HT-29 (cell line): ENCODE measurements around the gene TECPR1. TPM values are rescaled to one million over a fixed set of nuclear protein-coding genes. Genes with fewer than 3 reads are reported as not detected.

ENCODE experiments used
- DNase-seq: peaks from one replicate; pipeline ENCODE4 v3.0.0-alpha.2; 2015; ENCODE audit warnings: low spot score
- total RNA-seq: library from RNA; depleted of rRNA; stranded (reverse); fragments of >200 nt; shearing (Covaris generic); gene quantifications from 2 replicates; pipeline ENCODE4 v1.2.3, GENCODE V29; 2014

TECPR1 gene
- total RNA-seq, 1 experiment from 2014 or later: 36.2 TPM

DNA sequence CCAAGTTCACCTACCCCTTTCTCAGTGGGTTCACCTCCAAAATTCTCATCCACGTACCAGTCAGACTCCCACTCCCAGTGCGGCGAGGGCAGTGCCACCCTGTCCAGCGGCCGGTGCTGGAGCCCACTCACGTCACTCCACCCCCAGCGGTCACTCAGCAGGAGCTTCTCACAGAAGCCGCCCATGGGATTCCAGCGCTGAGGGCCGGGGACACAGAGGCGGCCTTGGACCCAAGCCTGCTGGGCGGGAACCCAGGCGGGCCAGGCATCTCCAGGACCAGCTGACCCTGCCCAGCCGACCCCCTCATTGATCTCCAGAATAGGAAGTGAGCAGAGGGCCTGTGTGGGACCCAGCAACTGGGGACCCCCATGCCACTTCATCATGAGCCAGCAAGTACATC lies 7.2 kb downstream of the TECPR1 start:
- DNase-seq: no peak

DNA sequence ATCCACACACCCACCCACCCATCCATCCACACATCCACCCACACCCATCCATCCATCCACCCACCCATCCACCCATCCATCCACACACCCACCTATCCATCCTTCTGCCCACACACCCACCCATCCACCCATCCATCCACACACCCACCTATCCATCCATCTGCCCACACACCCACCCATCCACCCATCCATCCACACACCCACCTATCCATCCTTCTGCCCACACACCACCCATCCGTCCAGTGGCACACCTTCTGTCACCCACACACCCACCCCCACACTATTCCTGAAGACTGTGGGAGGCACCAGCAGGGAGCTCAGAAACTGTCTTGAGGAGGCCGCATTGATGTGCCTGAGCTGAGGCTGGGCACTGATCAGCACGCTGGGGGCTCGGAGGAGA lies 9.1 kb downstream of the TECPR1 start:
- DNase-seq: no peak

DNA sequence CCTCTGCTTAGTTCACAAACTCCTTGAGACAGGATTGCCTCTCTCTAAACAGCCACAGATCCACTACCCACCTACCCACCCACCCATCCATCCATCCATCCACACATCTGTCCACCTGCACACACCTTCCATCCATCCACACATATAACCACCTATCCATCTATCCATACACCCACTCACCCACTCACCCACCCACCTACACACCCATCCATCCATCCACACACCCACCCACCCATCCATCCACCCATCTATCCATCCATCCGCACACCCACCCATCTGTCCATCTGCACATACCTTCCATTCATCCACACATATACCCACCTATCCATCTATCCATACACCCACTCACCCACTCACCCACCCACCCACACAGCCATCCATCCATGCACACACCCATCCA lies 9.7 kb downstream of the TECPR1 start:
- no peak for DNase-seq

DNA sequence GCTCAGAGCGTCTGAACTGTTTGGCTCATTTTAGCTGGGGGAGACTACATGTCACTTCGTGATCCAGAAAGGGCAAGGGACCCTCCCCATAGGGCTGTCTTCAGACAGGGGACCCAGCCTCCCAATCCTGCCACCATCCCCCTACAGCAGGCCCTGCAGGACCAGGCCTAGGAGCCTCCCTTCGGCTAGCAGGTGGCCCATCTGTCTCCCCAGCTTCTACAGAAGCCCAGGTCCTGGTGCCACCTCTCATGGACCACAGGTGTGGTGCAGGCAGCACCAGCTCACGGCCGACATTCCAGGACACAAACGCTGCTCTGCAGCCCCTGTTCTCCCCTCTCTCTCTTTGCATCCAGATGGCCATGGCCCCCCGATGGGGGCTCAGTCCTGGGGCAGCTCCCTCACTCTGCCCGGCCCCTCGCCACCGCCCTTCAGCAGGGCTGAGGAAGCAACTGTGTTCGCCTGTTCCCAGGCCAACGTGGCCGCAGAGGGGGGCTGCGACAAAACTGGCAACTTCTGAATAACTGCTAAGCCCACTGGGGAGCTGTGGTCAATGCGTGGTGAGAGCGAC lies 10.3 kb downstream of the TECPR1 start:
- no peak for DNase-seq

DNA sequence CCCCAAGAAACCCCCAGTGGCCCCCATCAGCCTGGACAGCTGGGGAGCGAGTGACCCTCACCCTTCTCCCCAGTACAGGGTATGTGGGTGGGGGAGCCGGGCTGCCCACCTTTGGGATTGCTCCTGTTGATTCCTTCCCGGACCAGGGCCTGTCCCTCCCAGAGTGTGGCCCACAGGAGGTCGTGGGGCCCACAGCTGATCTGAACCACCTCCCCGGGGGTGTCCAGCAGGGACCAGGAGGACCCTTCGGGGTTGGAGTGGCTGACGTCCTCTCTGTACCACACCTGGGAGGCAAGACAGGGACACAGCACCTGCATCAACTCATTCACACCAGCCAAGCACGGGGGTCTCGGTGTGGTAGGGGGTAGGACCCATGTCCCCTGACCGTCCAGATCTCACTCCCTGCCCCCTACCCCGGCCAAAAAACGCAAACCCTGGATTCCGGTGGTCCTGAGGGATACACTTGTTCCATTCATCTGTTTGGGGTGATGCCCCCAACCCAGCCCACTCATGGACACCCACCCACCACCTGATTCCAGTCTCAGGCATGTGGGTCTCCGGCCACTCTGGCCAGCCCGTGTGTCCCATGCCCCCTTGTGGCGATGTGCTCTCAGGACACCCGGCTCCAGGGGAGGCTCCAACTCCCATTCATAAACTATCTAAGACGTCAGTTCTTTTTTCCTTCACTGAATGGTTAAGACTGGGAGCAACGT lies 10.9 kb downstream of the TECPR1 start:
- DNase-seq: peak; percentile 73

DNA sequence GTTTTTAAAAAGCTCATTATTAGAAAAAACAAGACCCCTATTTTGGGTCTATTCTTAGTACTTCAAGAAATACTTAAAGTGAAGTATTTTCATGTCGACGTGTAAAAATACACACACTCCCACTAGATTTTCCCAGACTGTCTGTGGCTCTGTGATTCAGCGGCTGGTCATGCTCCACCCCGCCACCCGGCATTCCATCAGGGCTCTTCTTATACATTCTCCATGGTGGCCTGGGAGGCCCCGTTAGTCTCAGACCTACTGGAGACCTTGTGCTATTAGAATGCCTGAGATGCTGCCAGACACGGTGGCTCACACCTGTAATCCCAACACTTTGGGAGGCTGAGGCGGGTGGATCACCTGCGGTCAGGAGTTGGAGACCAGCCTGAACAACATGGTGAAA lies 13.1 kb downstream of the TECPR1 start:
- no peak for DNase-seq

DNA sequence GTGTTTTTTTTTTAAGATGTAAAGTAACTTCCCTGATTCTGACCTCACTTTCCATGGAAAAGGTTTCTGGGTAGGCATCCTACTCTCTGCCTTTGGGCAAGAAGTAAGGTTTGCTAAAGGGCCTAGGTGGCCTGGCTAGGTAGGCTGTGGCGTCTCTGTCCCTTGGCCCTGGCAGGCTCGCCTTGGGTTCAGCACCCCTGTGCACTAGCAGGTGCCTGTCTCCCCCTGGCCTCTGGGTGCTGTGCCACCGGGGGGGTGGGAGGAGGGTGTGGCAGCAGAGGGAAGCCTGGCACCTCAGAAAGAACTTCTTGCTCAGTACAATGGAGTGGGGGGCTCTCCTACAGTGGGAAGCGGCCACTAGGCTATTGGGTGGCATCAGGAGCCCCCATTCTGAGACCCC lies 14.0 kb downstream of the TECPR1 start:
- no peak for DNase-seq

DNA sequence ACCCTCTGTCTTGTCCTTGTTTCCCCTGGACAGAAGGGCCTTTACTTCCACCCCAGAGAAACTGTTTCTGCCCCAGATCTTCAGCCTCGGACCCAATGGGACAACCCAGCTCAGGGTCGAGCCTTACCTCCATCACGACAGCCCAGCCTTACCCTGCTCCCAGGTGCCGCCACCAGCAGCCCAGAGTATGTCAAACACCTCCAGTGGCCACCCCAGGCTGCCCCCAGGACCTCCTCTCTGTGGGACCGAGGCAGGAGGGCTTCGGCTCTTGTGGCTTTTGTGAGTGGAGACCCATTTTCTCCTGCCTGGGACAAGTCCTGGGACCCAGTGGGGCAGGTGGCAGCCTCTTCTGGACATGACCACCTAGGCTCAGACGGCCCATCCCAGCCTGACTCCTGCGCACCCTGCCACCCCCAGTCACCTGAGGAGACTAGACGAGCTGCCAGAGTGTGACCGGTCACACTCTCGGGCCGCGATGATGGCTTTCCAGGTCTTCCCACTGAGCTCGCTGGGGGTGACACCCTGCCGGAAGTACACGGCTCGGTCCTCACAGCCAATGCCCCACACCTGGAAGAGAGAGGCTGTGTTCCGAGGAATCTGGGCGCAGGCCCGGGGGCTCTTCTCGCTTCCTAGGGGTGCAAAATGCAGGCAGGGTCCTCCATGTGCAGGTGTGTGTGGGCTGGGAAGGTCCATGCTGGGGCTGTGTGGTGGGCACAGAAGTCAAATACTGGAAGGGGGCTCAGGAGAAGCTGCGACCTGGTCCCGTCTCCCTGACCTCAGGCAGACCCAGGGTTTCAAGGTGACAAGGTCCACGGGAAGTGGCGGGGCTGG lies 15.5 kb downstream of the TECPR1 start:
- no peak for DNase-seq

DNA sequence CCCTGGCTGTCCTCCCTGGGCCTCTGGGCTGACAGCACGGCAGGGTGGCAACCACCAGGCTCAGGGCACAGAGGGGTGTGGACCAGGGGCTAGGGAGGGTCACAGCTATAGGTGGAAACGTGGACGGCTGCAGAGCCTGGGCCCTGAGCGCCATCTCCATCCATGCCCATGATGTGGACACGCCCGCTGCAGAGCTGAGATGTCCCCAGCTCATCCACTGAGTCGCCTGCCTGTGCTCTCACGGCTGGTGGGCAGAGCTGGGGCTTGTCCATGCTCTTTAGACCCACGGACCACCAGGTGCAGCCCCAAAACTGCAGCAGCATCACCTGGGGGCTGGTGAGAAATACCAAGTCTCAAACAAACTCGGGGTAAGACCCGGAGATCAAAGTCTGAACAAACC lies 16.1 kb downstream of the TECPR1 start:
- DNase-seq: no peak

DNA sequence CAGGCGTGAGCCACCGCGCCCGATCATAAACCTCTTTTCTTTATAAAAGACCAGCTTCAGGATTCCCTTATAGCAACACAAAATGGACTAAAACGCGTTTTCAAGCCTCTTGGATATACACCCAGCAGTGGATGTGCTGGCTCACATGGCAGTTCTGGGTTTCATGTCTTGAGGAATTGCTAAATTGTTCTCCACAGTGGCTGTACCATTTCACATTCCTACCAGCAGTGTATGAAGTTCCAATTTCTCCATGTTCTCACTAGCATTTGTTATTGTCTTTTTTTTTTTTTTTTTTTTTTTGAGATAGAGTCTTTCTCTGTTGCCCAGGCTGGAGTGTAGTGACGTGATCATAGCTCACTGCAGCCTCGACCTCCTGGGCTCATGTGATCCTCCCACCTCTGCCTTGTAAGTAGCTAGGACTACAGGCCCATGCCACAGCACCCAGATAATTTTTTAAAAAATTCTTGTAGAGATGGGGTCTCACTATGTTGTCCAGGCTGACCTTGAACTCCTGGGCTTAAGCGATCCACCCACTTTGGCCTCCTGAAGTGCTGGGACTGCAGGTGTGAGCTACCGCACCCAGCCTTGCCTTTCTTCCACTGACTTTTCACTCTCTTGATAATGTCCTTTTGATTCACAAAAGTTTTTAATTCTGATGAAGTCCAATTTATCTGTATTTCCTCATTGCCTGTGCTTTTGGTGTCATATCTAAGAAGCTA lies 17.4 kb downstream of the TECPR1 start:
- no peak for DNase-seq

DNA sequence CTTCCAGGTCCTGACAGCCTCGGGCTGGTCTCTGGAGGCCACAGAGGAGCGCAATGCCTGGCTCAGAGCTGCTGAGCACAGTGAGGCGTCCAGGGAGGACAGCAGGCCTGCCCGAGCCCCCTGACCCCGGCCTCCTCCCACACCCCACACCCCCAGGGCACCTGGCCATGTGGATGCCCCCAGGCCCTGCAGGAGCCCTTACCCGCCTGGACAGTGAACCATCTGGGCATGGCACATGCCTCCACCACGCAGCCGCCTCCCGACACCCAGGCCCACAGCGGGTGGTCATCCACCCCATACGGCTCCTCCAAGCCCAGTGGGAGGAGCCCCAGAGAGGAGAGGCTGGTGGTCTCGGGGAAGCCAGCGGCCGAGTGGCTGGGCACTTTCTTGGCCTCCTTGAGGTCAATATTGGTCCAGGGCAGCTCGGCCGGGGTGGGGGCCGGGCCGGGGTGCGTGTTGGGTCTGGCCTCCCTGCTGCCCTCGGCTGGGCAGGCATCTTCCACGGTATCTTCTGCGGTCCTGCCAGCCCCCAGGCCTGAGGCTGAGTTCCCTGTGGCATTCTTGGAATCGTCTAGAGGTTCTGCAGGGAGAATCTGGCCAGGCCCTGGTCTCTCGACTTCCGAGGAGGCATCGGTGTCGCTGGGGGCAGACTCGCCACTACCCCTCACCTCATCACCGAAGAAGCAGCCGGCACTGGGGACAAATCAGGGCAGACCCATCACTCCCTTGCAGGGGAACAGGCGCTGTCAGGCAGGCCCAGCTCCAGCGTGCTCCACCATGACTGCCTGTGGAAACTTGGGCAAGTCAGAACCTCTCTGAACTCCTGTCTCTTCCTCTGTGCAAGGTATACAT lies 18.6 kb downstream of the TECPR1 start:
- DNase-seq: no peak

DNA sequence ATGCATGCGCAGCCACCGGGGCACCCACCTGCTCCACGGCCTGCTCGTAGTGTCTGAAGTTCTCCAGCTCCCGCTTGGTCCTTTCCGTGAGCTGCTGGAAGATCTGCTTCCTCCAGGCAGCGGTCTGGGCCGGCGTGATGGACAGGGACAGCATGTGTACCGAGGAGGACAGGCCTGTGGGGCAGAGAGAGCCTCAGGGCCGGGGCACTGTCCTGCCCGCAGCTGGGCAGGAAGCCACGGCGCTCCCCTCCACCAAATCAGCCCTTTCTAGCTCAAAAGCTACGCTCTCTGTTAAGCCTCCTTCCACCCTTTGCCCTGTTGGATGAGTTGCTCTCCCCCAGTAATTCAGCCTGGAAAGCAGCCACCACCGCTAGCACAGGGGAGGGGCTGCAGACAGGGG lies 19.2 kb downstream of the TECPR1 start:
- no peak for DNase-seq

DNA sequence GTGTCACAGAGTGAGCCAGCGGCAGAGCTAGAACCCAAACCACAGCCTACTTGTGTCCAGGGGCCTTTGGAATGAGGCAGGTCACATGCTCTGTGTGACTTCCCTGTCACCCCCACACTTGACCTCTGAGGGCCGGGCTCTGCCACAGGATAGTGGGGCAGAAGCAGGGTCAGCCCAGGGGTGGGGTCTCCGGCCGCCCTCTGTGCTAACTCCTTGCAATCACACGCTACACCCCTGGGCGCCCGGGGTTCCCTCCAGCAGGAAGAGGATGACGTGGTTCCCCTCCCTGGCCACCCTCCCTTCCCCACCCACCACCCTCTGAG lies 19.8 kb downstream of the TECPR1 start:
- DNase-seq: no peak

DNA sequence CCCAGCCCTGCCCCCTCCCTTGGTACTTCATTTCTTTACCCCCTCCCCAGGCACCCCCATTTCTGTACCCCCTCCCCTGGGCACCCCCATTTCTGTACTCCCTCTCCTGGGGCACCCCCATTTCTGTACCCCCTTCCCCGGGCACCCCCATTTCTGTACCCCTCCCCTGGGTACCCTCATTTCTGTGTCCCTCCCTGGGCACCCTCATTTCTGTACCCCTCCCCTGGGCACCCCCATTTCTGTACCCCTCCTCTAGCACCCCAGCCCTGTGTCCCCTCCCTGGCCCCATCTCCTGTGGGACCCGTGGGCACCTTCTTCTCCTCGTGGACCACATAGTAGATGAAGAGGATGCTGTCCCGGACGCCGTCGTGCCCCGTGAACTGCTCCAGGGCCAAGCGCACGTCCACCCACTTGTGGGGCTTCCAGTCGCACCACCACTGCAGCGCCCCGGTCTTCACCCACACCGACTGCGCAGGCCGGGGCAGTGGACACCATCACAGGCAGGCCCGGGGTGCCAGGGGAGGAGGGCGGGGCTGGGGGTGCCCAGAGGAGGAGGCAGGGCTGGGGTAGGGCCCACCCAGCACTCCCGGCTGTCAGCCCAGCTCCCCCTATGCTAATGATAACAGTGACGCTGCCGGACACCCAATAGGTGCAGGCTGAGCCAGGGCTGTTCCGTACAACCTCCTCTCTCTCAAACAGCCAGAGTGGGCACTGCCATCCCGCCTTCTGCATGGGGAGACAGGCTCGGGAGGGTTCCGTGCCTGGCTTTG lies 20.4 kb downstream of the TECPR1 start:
- DNase-seq: no peak

DNA sequence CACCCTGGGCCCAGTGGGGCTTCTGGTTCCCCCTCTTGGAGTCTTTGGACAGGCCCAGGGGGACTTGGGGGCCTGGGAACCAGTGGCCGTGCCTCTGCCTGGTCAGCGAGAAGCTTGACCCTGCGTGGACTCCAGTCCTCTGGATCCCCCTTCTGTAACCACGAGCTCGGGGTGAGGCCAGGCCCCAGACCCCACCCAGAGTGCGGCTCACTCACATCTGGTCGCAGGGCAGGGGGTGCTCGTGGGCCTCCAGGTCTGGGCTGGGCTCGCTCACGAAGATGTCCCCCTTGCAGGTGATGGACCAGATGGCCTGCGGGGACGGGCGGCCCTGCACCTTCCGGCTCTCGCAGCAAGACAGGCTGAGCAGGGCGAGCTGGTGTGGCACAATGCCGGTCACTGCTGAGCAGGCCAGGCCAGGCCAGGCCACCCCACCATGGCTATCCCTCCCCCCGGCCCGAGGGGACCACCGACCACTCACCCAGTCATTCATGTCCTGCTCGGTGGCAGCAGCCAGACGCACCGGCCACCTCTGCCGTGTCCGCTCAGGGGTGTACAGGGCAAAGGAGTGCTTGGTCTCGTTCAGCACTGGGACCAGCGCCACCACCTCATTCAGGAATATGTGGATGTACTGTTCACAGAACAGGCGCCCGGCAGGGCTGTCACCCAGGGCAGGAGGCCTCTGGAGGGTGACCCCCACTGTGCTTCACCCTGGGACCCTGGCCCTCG lies 21.1 kb downstream of the TECPR1 start:
- no peak for DNase-seq

DNA sequence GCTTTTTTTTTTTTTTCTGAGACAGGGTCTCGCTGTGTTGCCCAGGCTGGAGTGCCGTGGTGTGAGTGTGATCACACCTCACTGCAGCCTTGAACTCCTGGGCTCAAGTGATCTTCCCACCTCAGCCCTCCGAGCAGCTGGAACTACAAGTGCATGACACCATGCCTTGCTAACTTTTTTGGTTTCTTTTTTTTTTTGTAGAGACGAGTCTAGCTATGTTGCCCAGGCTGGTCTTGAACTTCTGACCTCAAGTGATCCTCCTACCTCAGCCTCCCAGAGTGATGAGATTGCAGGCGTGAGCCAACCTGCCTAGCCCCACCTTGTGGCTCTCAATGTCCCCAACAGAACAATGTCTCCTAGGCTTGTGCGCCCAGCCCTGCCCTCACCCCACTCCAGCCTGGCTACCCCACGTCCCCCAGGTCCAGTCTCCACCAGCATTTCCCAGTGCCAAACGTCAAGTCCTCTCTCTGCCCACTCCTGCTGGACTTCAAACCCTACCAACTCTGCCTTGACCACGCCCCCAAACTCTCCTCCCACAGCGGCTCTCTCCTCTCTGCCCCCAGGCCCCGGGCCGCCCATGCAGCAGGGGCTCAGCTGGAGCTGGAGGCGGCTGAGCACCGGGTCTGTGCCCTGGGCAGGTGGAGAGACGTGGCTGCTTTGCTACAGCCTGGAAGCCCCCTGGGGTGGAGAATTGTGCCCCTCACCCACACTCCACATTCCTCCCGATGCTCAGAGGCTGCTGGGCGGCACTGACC lies 21.9 kb downstream of the TECPR1 start:
- no peak for DNase-seq

DNA sequence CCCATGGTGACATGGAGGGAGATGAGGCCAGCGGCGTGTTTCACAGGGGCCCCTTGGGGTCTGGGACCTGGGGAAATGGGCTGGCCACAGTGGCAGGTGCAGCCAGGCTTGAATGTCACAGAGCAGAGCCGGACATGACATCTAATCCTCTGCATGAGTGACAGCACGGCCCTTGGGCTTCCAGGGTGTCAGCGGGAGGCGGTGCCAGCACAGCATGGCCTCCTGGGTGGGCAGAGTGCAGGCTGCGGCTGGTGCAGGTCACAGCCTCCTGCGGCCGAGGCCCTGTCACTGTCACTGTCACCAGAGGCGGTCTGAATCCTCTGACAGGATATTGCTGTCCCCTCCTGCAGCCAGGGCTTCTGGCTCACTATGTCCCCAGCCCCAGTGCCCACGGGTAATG lies 22.6 kb downstream of the TECPR1 start:
- no peak for DNase-seq

DNA sequence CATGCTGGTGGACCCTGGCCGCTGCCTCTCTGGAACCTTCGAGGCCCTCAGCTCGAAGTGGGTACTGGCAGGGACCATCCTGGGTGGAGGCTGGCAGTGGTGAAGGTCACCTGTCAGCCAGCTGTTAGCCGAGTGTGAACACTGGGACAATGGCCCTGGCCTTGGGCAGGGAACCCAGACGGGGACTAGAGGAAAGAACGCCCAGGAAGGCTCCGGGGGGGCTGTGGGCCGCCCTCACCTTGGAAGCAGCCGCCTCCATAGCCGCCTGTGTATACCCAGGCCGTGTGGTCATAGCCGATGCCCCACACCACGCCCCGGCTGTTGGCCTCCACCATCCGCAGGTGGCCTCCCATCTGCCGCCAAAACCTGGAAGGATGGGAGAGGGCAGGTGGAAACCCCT lies 23.2 kb downstream of the TECPR1 start:
- DNase-seq: no peak

DNA sequence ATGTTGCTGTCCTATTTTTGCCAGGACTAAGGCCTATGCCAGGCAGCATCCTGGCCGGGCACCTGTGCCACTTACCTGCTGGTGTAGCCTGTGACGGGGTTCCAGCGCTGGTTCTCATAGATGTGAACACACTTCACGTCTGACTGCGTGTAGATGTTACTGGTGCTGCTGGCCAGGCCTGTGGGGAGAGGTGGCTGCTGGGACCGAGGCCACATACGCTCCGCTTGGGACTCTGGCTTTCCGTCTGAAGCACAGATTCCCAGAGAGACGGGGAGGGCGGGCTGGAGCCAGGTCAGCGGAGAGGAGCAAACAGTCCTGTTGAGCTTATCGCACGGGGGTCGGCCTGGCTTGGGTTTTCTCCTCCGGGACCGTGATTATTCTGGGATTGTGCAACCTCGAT lies 24.1 kb downstream of the TECPR1 start:
- DNase-seq: no peak
